BE2C (cell line): ENCODE results near the gene EPHB2.

Source experiments
- DNase-seq: peaks from one replicate; pipeline ENCODE4 v3.0.0-alpha.2; 2020
- H3K27me3 ChIP-seq: fragments of 250-450 bp; sonication (Bioruptor Pico); 2 replicates; pipeline ENCODE4 v1.5.1; 2020; ENCODE audit warnings: mild to moderate bottlenecking
- H3K36me3 ChIP-seq: fragments of 250-450 bp; sonication (Bioruptor Pico); 2 replicates; pipeline ENCODE4 v1.5.1; 2020; ENCODE audit warnings: mild to moderate bottlenecking
- H3K4me1 ChIP-seq: fragments of 250-450 bp; sonication (Bioruptor Pico); 2 replicates; pipeline ENCODE4 v1.5.1; 2020
- H3K4me3 ChIP-seq: 2 replicates; pipeline ENCODE4 v1.5.1; 2011; ENCODE audit warnings: low read depth, low read length
- H3K9me3 ChIP-seq: fragments of 250-450 bp; sonication (Bioruptor Pico); 2 replicates; pipeline ENCODE4 v1.5.1; 2020
- CTCF ChIP-seq: IDR thresholded peaks from 2 replicates; pipeline ENCODE4 v1.5.1; 2012; ENCODE audit warnings: mild to moderate bottlenecking, low read depth, low read length

EPHB2 gene

GRCh38 chr1:22782406-22782805, 71.8 kb downstream of the EPHB2 start:
- H3K36me3 ChIP-seq: no peaks in the 10 kb centered on the region
- no peak for TF ChIP-seq CTCF
- DNase-seq: no peak
- no peaks in the 10 kb centered on the region; the same call in 1 of the 2 replicates for H3K4me1 ChIP-seq
- no peak overlapping the region for H3K4me3 ChIP-seq
- no peaks in the 10 kb centered on the region for H3K27me3 ChIP-seq
- no peaks in the 10 kb centered on the region for H3K9me3 ChIP-seq

- Histone ChIP-seq H3K4me1 (no peaks in the 10 kb centered on the region; the same call in 1 of the 2 replicates), H3K36me3 (no peaks in the 10 kb centered on the region), H3K9me3 (no peaks in the 10 kb centered on the region), H3K27me3 (no peaks in the 10 kb centered on the region), H3K4me3 (no peak overlapping the region)
- TF ChIP-seq CTCF: no peak
- no peak for DNase-seq
Observed at GRCh38 chr1:22784317-22784716, 73.7 kb downstream of the EPHB2 start.

GRCh38 chr1:22784737-22785136, 74.1 kb downstream of the EPHB2 start:
- Histone ChIP-seq H3K36me3 (no peaks in the 10 kb centered on the region), H3K27me3 (no peaks in the 10 kb centered on the region), H3K4me1 (no peaks in the 10 kb centered on the region; the same call in 1 of the 2 replicates), H3K4me3 (no peak overlapping the region), H3K9me3 (no peaks in the 10 kb centered on the region)
- DNase-seq: no peak
- no peak for TF ChIP-seq CTCF

- Histone ChIP-seq H3K36me3 (no peaks in the 10 kb centered on the region), H3K27me3 (no peaks in the 10 kb centered on the region), H3K4me1 (no peaks in the 10 kb centered on the region), H3K9me3 (no peaks in the 10 kb centered on the region), H3K4me3 (no peak overlapping the region)
- no peak for DNase-seq
- TF ChIP-seq CTCF: no peak
Observed at GRCh38 chr1:22786101-22786500, 75.5 kb downstream of the EPHB2 start.

- Histone ChIP-seq H3K4me1 (no peaks in the 10 kb centered on the region), H3K27me3 (no peaks in the 10 kb centered on the region), H3K9me3 (no peaks in the 10 kb centered on the region), H3K4me3 (no peak overlapping the region), H3K36me3 (no peaks in the 10 kb centered on the region)
- DNase-seq: no peak
- no peak for TF ChIP-seq CTCF
Observed at GRCh38 chr1:22786719-22787489, 76.3 kb downstream of the EPHB2 start.

- no peak for DNase-seq
- H3K36me3 ChIP-seq: no peaks in the 10 kb centered on the region
- TF ChIP-seq CTCF: no peak
- no peaks in the 10 kb centered on the region for H3K27me3 ChIP-seq
- H3K9me3 ChIP-seq: no peaks in the 10 kb centered on the region
- H3K4me3 ChIP-seq: no peak overlapping the region
- H3K4me1 ChIP-seq: no peaks in the 10 kb centered on the region
Observed at GRCh38 chr1:22787636-22788035, 77.0 kb downstream of the EPHB2 start.
